Activated CD4-positive, CD25-positive, alpha-beta regulatory T cell treated with anti-CD3 and anti-CD28 coated beads, Interleukin-2, amount 50 U/mL, for 24 hours (primary cell): ENCODE data around the gene XRCC3.

Experiments used
- ATAC-seq, 2 donors: fragments of 150-1000 bp; cut with Tn5 transposase; one replicate each; pipeline ENCODE4 v1.10.0; 2021; ENCODE audit warnings: mild to moderate bottlenecking in 1 of 2, moderate library complexity in 1 of 2

Gene XRCC3

DNA sequence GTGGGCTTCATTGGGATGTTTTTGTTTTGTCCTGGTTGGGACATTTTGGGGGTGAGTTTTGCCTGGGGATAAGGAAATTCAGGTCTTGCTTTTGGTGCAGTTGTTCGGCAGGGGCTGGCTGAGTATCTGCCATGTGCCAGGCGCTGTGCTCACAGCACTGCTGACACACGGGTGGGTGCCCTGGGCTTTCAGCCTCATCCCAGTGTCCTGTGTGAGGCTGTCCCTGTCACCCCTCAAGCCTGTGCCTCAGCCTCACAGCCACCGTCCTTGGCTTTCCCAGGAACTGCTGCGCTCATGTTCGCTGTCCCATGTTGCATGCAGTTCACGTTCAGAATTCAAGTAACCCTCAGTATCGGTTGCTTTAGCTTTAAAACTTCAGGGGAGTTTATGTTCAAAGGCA is 24.9 kb downstream of the XRCC3 start:
- ATAC-seq = no peak

DNA sequence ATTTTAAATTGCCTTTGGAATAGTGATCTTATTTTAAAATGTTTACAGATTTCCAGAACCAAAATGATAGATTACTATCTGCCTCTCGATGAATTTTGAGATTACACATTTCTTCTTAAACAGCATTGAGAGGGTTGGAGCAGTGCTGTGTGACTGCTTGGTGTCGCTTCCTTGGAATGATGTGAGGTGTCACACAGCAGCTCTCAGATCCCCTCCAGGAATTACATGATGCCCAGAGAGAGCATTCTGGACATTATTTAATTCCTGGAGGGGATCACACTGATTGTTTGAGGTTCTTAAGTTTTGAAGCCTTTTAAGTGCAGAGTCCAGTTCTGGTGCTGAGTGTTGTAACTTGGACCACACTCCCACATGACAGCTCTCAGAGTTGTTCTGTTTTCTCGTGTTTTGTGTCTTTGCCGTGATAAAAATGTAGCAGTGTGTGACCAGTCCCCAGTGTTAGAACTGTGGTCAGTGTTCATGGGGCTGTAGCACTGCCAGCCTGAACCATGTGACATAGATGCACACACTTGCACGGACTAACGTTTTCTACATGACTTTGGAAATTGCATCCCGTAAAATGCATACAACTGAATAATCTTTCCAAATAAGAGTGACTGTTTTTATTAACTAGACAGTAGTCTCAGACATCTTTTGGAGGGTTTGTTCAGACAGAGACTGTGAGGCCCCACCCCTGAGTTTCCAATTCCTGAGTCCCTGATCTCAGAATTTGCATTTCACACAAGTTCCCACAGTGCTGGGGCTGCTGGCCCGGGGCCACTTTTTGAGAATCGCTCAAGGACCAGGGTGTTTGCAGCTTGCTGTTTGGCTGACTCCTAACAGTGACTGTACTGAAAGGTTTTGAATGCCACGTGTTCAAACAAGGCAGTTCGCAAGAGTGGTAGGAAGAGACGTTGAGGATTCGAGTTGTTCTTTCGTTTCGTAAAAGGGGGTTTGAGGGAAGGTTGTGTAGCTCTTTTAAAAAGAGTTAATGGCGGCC is 26.0 kb downstream of the XRCC3 start:
- ATAC-seq = no peak

DNA sequence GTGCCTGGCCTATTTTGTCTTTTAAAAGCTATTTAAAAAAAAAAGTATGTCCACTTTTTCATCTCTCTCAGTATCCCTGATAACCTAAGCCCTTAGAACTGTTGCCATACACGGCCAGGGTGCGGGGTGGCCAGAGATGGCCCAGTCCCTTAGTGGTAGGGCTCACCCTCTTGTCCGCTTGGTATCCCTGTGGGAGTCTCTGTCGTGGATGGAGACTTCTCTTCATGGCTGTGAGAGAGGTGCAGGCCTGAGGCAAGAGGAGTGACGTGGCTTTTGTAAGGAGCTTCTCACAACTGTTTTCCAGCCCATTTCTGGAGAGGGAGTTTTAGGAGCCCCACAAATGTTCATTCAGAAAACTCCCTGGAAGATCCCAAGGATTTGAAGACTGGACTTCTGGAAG is 26.8 kb downstream of the XRCC3 start:
- no peak for ATAC-seq

DNA sequence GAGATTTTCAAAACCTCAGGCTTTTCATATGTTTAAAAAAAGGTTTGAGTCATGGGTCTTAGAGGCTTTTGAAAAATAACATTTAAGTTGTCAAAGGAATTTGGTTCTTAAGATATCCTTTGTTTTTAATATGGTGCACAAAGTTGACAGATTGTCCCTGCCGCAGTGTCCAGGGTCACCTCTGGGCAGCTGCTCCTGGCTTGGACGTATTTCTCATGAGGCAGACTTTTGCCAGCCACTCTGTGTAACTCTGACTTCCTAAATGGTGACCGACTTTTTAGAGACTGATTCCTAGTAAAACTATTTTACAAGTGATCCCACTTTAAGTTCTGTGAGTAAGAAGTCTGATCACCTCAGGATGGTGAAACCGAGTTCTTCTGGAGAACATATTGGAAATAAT is 27.5 kb downstream of the XRCC3 start:
- ATAC-seq = no peak

DNA sequence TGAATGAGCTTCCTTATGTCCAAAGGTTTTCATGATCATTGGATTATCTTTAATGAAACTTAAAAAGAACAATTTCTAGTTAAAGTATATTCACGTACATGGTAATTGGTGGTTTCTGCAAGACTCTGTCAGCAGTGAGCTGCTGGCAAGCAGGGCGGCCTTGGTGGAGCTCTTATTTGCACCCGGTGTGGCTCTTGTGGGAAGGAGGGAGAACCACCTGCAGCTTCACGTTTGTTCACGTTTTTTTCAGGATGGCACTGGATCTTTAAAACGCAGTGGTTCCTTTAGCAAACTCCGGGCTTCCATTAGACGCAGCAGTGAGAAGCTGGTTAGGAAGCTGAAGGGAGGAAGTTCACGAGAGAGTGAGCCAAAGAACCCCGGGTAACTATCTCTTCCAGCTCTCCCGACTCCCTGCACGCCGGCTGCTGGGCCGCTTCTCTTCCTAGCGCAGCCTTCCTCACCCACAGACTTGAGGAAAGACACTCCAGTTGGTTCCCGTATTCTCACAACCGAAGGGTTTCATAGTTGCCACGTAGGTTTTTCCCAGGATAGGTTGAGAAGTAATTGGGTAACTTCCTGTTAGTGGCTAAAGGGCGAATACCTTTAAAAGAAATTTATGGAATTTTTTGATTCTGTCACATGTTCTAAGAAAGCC is 28.3 kb downstream of the XRCC3 start:
- ATAC-seq = no peak

DNA sequence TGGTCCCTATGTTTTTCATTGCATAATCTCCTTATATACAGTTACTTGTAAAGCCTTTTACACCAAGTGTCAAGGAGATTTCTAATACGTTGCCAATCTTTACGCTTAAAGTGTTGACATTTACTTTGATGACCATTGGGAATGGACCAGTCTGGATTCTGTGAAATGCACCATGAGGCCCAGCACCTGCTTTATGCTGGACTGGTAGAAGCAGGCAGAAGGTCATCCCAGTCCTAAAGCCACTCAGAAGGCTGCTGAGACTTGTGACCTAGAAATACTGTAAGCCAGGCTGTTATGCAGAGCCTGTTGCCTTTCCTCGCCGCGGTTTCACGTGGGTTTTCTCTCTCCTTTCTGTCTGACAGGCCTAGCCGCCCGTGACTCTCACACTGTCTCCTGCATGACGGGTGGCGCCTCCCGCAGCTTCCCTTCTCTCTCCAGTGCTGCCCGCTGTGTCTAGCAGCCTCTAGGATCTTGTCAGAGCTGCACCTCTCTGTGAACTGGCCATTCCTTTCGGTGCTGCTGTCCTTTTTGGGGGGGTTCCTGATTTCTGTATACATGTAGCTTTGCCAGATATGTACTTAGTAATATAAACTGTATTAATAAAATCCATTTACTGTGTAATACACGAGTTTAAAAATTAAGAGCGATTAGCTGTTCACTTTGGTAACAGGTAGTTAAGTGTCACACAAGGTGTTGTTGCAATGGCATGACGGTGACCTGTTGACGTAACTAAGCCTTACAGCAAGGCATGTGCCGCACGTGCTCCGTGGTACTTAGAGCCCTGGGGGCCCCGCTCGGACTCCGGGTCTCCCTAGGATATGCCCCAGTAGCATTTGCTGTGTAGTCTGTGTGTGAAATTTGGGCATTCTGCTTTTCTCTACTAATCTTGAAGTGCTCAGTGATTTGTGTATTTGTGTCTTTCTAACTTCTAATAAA is 29.7 kb downstream of the XRCC3 start:
- no peak for ATAC-seq

DNA sequence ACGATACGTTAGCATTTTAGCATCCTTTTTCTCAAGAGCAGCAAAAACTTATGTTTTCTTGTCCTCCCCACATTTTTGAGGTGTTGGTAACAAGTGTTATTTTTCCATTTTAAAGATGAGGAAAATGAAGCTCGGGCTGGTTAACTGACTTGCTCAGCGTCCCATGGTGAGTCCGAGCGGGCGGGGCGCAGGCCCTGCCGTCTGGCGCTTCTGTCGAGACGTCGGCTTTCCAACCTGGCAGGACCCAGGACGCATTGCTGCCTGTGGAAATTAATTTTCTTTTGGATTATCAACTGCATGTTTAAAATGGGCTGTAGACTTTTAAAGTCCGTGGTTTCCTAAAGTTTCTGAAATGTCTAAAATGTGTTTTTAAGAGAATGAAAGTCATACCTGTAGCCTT is 30.4 kb downstream of the XRCC3 start:
- ATAC-seq = no peak

DNA sequence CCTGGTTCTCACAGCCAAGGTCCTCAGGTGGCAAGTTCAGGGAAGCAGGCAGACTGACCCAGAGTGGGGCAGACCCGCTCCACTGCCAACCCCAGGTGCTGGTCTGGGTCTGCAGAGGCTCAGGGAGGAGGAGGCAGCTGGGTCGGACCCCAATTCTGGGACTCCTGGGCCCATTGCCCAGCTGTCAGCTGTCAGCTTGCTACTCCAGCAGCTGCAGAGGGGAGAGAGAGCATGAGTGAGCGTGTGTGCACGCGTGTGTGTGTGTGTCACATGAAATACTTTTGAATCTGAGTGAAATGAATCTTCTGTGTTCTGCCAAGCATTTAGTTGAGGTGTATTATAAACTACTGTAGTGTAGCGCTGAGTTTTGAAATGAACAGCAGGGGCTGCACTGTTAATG is 30.8 kb downstream of the XRCC3 start:
- ATAC-seq = no peak

DNA sequence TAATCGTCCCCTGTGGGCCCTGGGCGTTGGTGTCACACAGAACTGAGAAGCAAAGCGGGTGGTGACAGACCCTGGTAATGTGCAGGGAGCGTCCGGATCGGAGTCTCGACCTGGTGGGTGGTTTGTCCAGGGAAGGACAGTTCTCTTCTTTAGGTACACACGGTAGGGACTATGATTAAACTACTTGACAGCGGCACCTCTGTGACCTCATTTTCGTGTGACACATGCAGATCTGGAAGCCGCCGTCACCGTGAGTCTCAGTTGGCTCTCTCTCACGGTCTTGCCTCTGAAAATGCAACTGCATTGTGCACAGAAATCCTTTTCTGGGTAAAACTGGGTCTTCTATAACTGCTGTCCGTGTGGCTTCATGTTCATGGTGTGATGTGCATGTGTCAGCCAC is 32.1 kb downstream of the XRCC3 start:
- ATAC-seq = no peak

DNA sequence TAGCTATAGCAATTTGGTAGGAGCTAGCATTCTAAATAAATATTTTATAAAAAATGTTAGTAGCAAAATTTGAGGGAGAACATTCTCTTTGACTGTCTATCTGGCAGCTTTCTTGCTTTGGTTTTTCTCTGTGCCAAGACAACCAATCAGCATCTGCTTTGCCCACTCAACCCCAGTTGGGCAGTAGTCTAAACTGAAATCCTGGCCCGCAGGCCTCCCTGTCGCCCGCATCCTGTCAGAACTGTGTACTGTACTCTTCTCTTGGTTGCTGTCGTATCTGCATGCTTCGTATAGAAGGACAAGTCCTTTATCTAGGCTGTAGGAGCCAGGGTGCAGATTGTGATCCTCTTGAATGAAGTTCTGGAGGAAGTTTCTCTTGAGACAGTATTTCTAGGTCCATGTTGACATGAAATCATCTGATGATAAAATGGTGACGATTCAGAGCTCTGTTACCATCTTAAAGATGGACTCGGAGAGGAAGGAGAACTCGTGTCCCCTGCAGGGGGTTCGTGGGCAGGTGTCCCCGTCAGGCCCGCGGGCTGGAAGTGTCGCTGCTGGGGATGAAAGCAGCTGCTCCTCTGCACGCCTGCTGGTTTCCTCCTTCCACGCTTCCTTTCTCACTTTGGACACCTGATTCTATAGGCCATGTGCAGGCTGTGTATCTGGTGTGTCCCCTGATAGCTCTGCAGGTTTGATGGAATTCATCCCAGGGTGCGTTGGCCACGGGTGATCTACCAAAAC is 34.6 kb downstream of the XRCC3 start:
- no peak for ATAC-seq

DNA sequence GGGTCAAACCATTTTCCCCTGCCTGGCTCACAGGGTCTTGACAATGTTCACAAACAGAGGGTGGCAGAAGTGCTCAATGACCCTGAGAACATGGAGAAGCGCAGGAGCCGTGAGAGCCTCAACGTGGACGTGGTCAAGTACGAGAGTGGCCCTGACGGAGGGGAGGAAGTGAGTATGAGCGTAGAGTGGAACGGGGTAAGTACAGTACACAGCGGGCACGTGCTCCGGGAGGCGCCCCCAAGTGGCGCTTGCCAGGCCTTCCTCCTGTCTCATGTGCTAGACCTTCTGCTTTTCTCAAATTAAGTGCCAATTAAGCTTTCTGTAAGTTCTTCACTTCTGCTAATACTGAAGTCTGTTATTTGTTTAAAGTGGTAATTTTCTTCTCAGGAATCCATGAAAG is 35.9 kb downstream of the XRCC3 start:
- ATAC-seq = peak; percentile 81 to 85

DNA sequence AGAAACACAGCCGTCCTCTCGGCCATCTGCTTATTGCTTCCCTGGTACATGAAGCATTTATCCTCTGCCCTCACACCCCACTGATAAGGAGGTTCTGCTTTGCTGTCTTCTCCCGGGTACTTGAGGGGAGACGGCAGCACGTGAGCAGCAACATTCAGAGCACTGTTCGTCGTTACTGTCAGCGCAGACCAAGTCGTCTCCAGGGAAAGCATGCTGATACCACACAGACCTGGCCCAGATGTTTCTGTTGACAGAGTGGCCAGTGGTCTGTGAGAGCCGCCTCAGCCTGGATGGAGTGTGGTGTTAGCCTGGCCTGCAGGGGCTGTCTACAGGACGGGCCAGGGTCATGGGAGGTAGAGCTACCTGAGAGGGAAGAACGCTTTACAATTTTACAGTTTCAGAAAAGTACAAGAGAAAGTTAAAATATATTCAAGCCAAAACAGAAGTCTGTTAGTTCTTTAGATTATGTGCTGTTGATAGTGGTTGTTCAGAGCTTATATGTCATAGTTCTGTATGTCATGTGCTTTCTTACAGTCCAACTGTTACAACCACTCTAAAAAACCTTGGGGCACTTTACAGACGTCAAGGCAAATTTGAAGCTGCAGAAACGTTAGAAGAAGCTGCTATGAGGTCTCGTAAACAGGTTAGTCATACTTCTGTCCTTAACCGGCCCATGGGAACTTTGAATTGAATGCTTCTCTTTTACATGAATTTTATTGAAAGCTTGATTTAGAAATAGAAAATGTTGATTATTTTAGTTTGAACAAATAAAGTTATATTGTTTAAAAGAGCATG is 38.2 kb downstream of the XRCC3 start:
- no peak for ATAC-seq

DNA sequence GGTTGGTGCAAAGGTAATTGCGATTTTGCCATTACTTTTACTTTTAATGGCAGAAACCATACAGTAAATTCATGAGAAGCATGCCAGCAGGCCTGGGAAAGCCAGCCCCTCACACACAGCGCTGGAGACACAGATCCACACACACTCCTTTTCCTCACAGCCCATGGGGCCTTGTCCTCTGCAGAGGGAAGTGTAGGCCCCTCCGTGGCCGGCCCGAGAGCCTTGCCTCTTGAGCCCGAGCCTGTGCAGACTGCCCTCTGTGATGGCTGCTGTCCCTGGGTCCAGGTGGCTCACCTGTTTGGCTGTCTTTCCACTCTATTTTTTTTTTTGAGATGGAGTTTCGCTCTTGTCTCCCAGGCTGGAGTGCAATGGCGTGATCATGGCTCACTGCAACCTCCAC is 39.3 kb downstream of the XRCC3 start:
- no peak for ATAC-seq

DNA sequence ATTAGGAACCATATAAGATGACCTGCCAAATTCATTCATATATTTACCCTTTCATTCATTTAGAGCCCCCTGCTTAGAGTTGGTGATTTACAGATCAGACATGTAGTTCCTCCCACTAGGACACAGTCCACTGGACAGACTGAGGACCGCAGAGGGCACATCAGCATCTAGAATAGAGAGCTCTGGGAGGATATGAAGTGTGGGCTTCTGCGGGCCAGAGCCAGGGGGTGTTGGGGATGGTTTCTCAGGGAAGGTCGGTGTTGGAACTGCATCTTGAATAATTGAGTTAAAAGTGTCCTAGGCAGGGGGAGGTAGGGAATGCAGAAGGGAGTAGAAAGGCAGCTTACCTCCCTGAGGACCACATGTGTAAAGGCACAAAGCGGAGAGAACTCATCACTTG is 43.3 kb downstream of the XRCC3 start:
- ATAC-seq = no peak

DNA sequence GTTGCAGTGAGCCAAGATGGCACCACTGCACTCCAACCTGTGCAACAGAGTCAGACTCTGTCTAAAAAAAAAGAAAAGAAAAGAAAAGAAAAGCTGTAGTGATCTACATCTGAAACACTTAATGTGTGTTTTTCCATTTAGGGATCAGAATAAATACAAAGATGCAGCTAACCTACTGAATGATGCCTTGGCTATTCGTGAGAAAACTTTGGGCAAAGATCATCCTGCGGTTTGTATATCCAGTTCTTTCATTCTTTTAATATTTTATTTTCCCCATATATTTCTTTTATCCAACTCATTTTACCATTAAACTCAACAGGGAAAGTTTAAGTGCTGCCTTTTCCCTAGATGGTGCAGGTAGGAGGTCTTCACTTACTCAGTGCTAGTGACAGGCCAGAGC is 45.9 kb downstream of the XRCC3 start:
- no peak for ATAC-seq

DNA sequence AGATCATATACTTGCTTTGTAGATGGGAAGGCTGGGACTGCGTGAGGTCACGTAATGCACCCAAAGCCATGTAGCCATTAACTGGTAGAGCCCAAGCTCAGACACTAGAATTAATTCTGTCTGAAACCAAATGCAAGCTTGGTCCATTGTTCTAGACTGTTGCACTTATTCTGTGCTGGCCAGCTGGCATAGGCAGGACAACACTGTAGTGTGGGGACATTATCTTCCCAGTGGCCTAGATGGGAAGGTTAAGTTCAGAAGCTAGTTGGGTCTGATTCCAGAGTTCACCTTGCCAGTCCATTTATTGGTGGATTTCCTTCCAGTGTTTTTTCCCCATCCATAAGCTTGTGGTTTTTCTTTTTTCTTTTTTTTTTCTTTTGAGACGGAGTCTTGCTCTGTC is 47.1 kb downstream of the XRCC3 start:
- ATAC-seq = no peak

DNA sequence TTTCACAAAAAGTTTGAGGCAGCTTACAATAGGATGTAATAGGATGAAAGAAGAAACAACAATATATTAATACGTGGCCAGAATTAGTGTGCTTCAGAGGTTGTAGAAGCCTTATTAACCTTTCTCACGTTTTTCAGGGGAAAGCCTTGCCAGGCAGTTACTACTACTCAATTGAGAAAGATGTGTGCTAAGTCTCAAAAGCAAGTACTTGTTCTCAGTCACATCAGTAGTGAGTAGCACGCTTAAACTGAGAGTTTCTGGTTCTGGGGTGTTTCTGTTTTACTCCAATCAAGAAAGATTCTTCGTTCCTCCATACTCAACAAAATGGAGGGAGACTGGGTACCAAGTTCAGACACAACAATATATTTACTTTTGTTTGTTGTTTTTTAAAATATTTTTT is 47.6 kb downstream of the XRCC3 start:
- ATAC-seq = no peak

DNA sequence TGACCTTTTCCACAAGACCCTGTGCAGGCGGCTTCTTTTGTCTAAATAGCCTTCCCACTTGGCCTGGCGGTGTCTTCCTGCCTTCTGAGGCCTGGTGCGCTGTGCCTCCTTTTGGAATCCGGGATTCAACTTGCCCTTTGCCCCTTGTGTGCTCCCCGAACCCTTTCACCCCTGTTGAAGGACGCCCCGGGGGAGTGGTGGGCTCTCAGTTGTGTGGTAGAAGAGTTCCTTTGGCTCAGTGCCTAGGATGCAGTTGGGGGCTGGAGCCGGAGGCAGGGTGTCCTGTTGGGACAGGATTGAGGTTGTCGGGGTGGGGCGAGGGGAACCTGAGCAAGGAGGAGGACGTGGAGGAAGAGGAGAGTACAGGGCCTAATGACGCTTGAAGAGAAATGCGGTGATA is 51.7 kb downstream of the XRCC3 start:
- ATAC-seq = no peak

DNA sequence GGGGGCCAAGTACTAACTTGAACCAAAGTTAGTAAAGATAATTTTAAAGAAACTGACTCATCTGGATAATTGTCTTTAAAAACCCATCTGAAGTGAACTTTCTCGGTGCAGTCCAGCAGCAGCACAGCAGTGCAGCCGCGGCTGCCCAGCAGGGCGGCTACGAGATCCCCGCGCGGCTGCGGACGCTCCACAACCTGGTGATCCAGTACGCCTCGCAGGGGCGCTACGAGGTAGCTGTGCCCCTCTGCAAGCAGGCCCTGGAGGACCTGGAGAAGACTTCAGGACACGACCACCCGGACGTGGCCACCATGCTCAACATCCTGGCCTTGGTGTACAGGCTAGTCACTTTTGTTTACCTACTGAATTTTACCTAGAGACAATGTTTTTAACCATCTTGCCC is 52.7 kb downstream of the XRCC3 start:
- ATAC-seq = no peak

DNA sequence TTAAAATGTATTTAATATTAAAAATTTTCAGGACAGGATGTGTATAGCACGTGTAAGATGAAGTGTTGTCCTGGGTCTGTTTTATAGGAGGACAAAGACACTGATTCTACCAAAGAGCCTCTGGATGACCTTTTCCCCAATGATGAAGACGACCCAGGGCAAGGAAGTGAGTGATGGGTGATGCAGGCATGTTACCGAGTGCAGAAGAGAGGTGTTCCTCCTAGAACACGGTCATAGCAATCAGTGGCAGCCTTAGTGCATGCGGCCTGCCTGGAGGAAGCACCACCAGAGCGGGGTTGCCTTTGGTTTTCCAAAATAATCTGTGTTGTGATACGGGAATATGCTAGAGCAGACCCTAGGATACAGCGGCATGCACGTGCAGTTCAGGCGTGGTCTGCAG is 53.2 kb downstream of the XRCC3 start:
- no peak for ATAC-seq

DNA sequence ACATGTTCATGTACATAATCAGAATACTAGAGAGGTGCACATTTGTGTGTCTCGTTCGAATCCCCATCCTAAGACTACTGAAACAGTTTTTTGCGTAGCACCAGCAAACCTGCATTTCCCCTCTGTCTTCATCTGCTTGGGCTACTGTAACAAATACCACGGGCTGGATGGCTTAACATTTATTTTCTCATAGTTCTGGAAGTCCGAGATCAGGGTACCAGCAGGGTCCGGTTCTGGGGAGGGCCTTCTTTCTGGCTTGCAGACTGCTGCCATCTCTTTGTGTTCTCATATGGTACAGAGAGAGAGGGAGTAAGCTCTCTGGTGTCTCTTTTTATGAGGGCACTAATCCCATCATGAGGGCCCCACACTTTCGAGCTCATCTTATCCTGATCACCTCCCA is 55.6 kb downstream of the XRCC3 start:
- no peak for ATAC-seq

DNA sequence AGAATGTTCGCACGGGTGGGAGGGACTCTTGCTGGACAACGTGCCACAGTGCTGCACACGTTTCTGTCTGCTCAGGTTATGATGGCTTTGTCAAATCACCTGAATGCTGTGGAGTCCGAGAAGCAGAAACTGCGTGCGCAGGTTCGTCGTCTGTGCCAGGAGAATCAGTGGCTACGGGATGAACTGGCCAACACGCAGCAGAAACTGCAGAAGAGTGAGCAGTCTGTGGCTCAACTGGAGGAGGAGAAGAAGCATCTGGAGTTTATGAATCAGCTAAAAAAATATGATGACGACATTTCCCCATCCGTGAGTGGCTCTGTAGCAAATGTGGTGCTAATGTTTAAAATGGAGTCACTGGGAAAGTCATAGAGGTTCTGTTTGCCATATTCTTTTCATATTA is 57.8 kb downstream of the XRCC3 start:
- no peak for ATAC-seq
